ENCODE measurements around the gene SECISBP2. TPM values are rescaled to one million over a fixed set of nuclear protein-coding genes. Genes with fewer than 3 reads are reported as not detected.

SECISBP2 gene
- total and polyA plus RNA-seq, 2 of the 13 experiments (the other 11 are each of a cell fraction or from before 2014, with no cell fraction given), result 32.4 to 38.0 TPM

- no peak overlapping the region for H3K4me3 ChIP-seq (replicated peaks in 1 of 3; ENCODE audit: insufficient read depth in 1 of 3, low read depth in 2 of 3, low read length in 3 of 3)
- H3K9me3 ChIP-seq (ENCODE audit: low read length), result no peaks in the 10 kb centered on the region
- DNase-seq (ENCODE audit: low spot score) (no peak), FAIRE-seq (no peak), ATAC-seq (no peak)
- H3K27me3 ChIP-seq (ENCODE audit: control insufficient read depth in 1 of 2, insufficient read depth in 2 of 2, low read length in 2 of 2), result no peaks in the 10 kb centered on the region
- peaks cover 16 to 47% of the 10 kb centered on the region in 2 experiments for H3K36me3 ChIP-seq (replicated peaks in 1 of 2; ENCODE audit: control insufficient read depth in 1 of 2, insufficient read depth in 2 of 2, low read length in 2 of 2)
- no peak for TF ChIP-seq STAG1 (CRISPR knock-in tag; IDR thresholded peaks at IDR 0.05)
- TF ChIP-seq NFE2 (CRISPR knock-in tag; IDR thresholded peaks at IDR 0.05), result no peak
- no peak for TF ChIP-seq ATF3 (CRISPR knock-in tag; IDR thresholded peaks at IDR 0.05)
- no peak for TF ChIP-seq FOXC1 (CRISPR knock-in tag; IDR thresholded peaks at IDR 0.05; ENCODE audit: borderline replicate concordance)
- no peak for TF ChIP-seq GATA4 (IDR thresholded peaks at IDR 0.05; ENCODE audit: borderline replicate concordance, low read depth)
- TF ChIP-seq ZMYM3 (CRISPR knock-in tag; IDR thresholded peaks at IDR 0.05), result no peak
- no peak for TF ChIP-seq ZBTB7A (CRISPR knock-in tag; IDR thresholded peaks at IDR 0.05)
- no peak for TF ChIP-seq LBX2 (CRISPR knock-in tag; IDR thresholded peaks at IDR 0.05; ENCODE audit: borderline replicate concordance)
- TF ChIP-seq ZBTB25 (CRISPR knock-in tag; IDR thresholded peaks at IDR 0.05), result no peak
- TF ChIP-seq TIGD3 (CRISPR knock-in tag; IDR thresholded peaks at IDR 0.05; ENCODE audit: borderline replicate concordance), result no peak
- TF ChIP-seq MBD4 (IDR thresholded peaks at IDR 0.05; ENCODE audit: borderline replicate concordance, low read length), result no peak
- TF ChIP-seq ZFY (CRISPR knock-in tag; IDR thresholded peaks at IDR 0.05), result no peak
- no peak for TF ChIP-seq ZNF672 (CRISPR knock-in tag; IDR thresholded peaks at IDR 0.05)
- TF ChIP-seq NR2C2 (CRISPR knock-in tag; IDR thresholded peaks at IDR 0.05; ENCODE audit: borderline replicate concordance), result no peak
- TF ChIP-seq ZSCAN20 (CRISPR knock-in tag; IDR thresholded peaks at IDR 0.05; ENCODE audit: borderline replicate concordance), result no peak
- TF ChIP-seq ETV6 (CRISPR knock-in tag; conservative IDR thresholded peaks at IDR 0.05), result no peak
- no peak for TF ChIP-seq SMYD3 (CRISPR knock-in tag; IDR thresholded peaks at IDR 0.05)
- no peak for TF ChIP-seq KDM2A (CRISPR knock-in tag; IDR thresholded peaks at IDR 0.05; ENCODE audit: borderline replicate concordance, low read depth)
- no peak for TF ChIP-seq PBX3 (CRISPR knock-in tag; IDR thresholded peaks at IDR 0.05; ENCODE audit: borderline replicate concordance)
- no peak for TF ChIP-seq NFKB2 (CRISPR knock-in tag; IDR thresholded peaks at IDR 0.05; ENCODE audit: borderline replicate concordance)
- intact Hi-C loops (cut with micrococcal nuclease; ENCODE audit: unreplicated experiment), result no loop called here
- WGBS (ENCODE audit: low lambda C conversion rate), result 100% methylated on average over 1 of the region's 6 CpGs
- H3K27ac ChIP-seq (ENCODE audit: extremely low read length, insufficient read depth, low read length), result peak overlapping the region; percentile 10
- no TSS peak for BruUV-seq (replicated peaks)
- H3K4me2 ChIP-seq (ENCODE audit: low read depth, low read length), result no peak overlapping the region
- no peak overlapping the region for H3K9ac ChIP-seq (ENCODE audit: insufficient read depth, low read depth, low read length)
- no peaks in the 10 kb centered on the region for H4K20me1 ChIP-seq (ENCODE audit: insufficient read depth, low read length)
- POLR2A ChIA-PET, result interaction anchor here (1.2 kb wide), 1 partner anchor 44 kb away, joined by 3 read pairs; the partner anchor contains the start of gene CKS2
- in situ Hi-C loops (cut with HindIII; ENCODE audit: extremely low pct_ligation_motif_present, low pct_unique_long_range_greater_than_20kb), result no loop called here
- no peak overlapping the region for H2AFZ ChIP-seq (ENCODE audit: low read length)
- H3K4me1 ChIP-seq (ENCODE audit: insufficient read depth, low read length), result peaks cover 80% of the 10 kb centered on the region
- H3K79me2 ChIP-seq (ENCODE audit: insufficient read depth, low read length), result no peaks in the 10 kb centered on the region
- CTCF ChIA-PET (ENCODE audit: low intra/inter-chr PET ratio, low total read pairs), result no interaction called here
These were observed 36.2 kb downstream of the SECISBP2 start for GRCh38 chr9:89354471-89354870.
